B cell (primary cell): ENCODE data around the gene KANSL1L. TPM values are rescaled to one million over a fixed set of nuclear protein-coding genes. Genes with fewer than 3 reads are reported as not detected.

Source experiments
- ATAC-seq: fragments of 200-7000 bp; cut with Tn5 transposase; one replicate; pipeline ENCODE4 v1.10.0; 2021; ENCODE audit warnings: low read depth, mild to moderate bottlenecking, moderate number of reproducible peaks, moderate library complexity
- CTCF ChIA-PET: fragments of 350-600 bp; sonication (Branson Sonifier 250); formaldehyde crosslinking; loops from one replicate; lab custom pipeline; 2021; ENCODE audit warnings: antibody characterized with exemption, inconsistent platforms; lab: Charles Lee
- POLR2A ChIA-PET: fragments of 350-600 bp; sonication (Branson Sonifier 250); formaldehyde crosslinking; loops from one replicate; lab custom pipeline; 2021; ENCODE audit warnings: antibody characterized with exemption; lab: Charles Lee
- DNase-seq: peaks from one replicate; pipeline ENCODE4 v3.0.0; 2013
- H2AFZ ChIP-seq: 2 replicates; pipeline ENCODE4 v1.6.1; 2012; ENCODE audit warnings: mild to moderate bottlenecking, low read depth, low read length; ENCODE audit not compliant: insufficient read depth, poor library complexity, severe bottlenecking
- H3K27ac ChIP-seq, 2 donors: 1 replicate in 1 of 2; 2 replicates in 1 of 2; pipeline ENCODE4 v1.5.1; 2012 to 2013; ENCODE audit warnings: low read length in 2 of 2, mild to moderate bottlenecking in 2 of 2, moderate library complexity in 1 of 2
- H3K27me3 ChIP-seq, 4 experiments: fragments of 200-600 bp in 1 of 4; sonication (generic) in 1 of 4; replicated peaks in 1 of 4; 1 replicate in 2 of 4; 2 replicates in 2 of 4; pipeline versions ENCODE4 v1.6.1 to v1.7.0; 2013 to 2016; ENCODE audit warnings: low read length in 3 of 4, mild to moderate bottlenecking in 2 of 4, mixed read lengths in 1 of 4, moderate library complexity in 1 of 4; ENCODE audit not compliant: insufficient read depth in 4 of 4, control insufficient read depth in 3 of 4; ENCODE audit errors: control extremely low read depth in 1 of 4
- H3K36me3 ChIP-seq, 2 experiments: replicated peaks in 1 of 2; 1 replicate in 1 of 2; 2 replicates in 1 of 2; pipeline versions ENCODE4 v1.6.1 to v1.7.1; 2013; ENCODE audit warnings: low read length in 1 of 2; ENCODE audit not compliant: insufficient read depth in 2 of 2, control insufficient read depth in 1 of 2; ENCODE audit errors: control extremely low read depth in 1 of 2, extremely low read depth in 1 of 2
- H3K4me1 ChIP-seq, 2 donors: fragments of 200-600 bp in 1 of 2; sonication (generic) in 1 of 2; 1 replicate in 1 of 2; 2 replicates in 1 of 2; pipeline versions ENCODE4 v1.5.1 to v1.6.1; 2013 to 2017; ENCODE audit warnings: low read length in 2 of 2; ENCODE audit not compliant: control insufficient read depth in 2 of 2, insufficient read depth in 2 of 2
- H3K4me2 ChIP-seq: replicated peaks from 2 replicates; pipeline ENCODE3; 2012; ENCODE audit warnings: mild to moderate bottlenecking, low read depth, low read length; ENCODE audit not compliant: poor library complexity, severe bottlenecking
- H3K4me3 ChIP-seq, 5 experiments: fragments of 200-600 bp in 1 of 5; sonication (generic) in 1 of 5; 1 replicate in 3 of 5; 2 replicates in 2 of 5; pipeline versions ENCODE4 v1.5.1 to v1.7.0; 2011 to 2016; ENCODE audit warnings: low read length in 4 of 5, mild to moderate bottlenecking in 4 of 5, low read depth in 2 of 5, control low read depth in 1 of 5, moderate library complexity in 1 of 5; ENCODE audit not compliant: insufficient read depth in 1 of 5; ENCODE audit errors: control extremely low read depth in 1 of 5, extremely low read depth in 1 of 5
- H3K79me2 ChIP-seq: fragments of 200-600 bp; sonication (generic); one replicate; pipeline ENCODE4 v1.6.0; 2016; ENCODE audit warnings: low read length; ENCODE audit not compliant: control insufficient read depth, insufficient read depth
- H3K9ac ChIP-seq: fragments of 200-600 bp; sonication (generic); 2 replicates; pipeline ENCODE4 v1.6.1; 2017; ENCODE audit warnings: mild to moderate bottlenecking, low read length, moderate library complexity
- H3K9me3 ChIP-seq, 3 donors: one replicate each; pipeline versions ENCODE4 v1.6.1 to v1.7.1; 2013; ENCODE audit warnings: low read length in 2 of 3; ENCODE audit not compliant: control insufficient read depth in 2 of 3, insufficient read depth in 1 of 3; ENCODE audit errors: control extremely low read depth in 1 of 3
- H4K20me1 ChIP-seq: 2 replicates; pipeline ENCODE4 v1.6.0; 2012; ENCODE audit warnings: mild to moderate bottlenecking, low read length; ENCODE audit not compliant: insufficient read depth, control insufficient read depth, poor library complexity, severe bottlenecking
- H3K27ac Mint-ChIP-seq: one replicate; pipeline ENCODE4 v1.8.0; 2021; ENCODE audit warnings: mixed read lengths
- H3K27me3 Mint-ChIP-seq: one replicate; pipeline ENCODE4 v1.8.0; 2021; ENCODE audit warnings: mixed read lengths
- H3K4me1 Mint-ChIP-seq: one replicate; pipeline ENCODE4 v1.8.0; 2021; ENCODE audit warnings: mixed read lengths
- H3K4me3 Mint-ChIP-seq: one replicate; pipeline ENCODE4 v1.8.0; 2021; ENCODE audit warnings: mixed read lengths
- H3K9me3 Mint-ChIP-seq: one replicate; pipeline ENCODE4 v1.8.0; 2022; ENCODE audit warnings: mixed read lengths; ENCODE audit not compliant: insufficient read depth
- CTCF ChIP-seq: fragments of 200-600 bp; IDR thresholded peaks from one replicate; pipeline ENCODE4 v1.8.0; 2022; ENCODE audit warnings: antibody characterized with exemption, mild to moderate bottlenecking
- EZH2 ChIP-seq: IDR thresholded peaks from 2 replicates; pipeline ENCODE4 v1.6.1; 2012; ENCODE audit warnings: borderline replicate concordance, low read depth, mild to moderate bottlenecking, moderate library complexity, low read length; ENCODE audit not compliant: insufficient read depth, poor library complexity, severe bottlenecking
- WGBS: methylation state at CpG from one replicate; pipeline ENCODE4 v1.1.5; 2013; ENCODE audit warnings: missing lambda C conversion rate; ENCODE audit not compliant: insufficient coverage; 5-methylcytosine and 5-hydroxymethylcytosine counted together
- intact Hi-C: fragments of 100-400 bp; cut with micrococcal nuclease; formaldehyde crosslinking; loops from one replicate; pipeline ENCODE4 v1.10.0; 2022
- polyA plus RNA-seq: library from polyadenylated mRNA; depleted of rRNA; stranded (reverse); fragments of >200 nt; gene quantifications from 2 replicates; pipeline ENCODE4 v1.2.3, GENCODE V29; 2012
- total RNA-seq, 2 donors: library from RNA; stranded (reverse); fragments of 120-200 nt in 1 of 2; gene quantifications; 1 replicate in 1 of 2; 2 replicates in 1 of 2; pipeline versions ENCODE4 v1.2.3 to v1.2.4, GENCODE V29; 2013 to 2022

KANSL1L gene
- total and polyA plus RNA-seq, 2 donors (not counting 1 experiment from before 2014, with no cell fraction given): 7.3 to 21.1 TPM

- Histone ChIP-seq H3K79me2 (no peaks in the 10 kb centered on the region), H3K9ac (no peak overlapping the region), H3K36me3 (peaks cover 0 to 1% of the 10 kb centered on the region in 2 experiments), H4K20me1 (no peaks in the 10 kb centered on the region), H3K4me3 (no peak overlapping the region), H2AFZ (no peak overlapping the region), H3K4me1 (no peaks in the 10 kb centered on the region), H3K27ac (no peak overlapping the region), H3K9me3 (no peaks in the 10 kb centered on the region), H3K4me2 (no peak overlapping the region), H3K27me3 (no peaks in the 10 kb centered on the region)
- POLR2A ChIA-PET: no interaction called here
- no peak for DNase-seq
- Mint-ChIP-seq H3K9me3 (no peaks in the 10 kb centered on the region), H3K4me3 (no peak overlapping the region), H3K27me3 (no peaks in the 10 kb centered on the region), H3K4me1 (peaks cover 2% of the 10 kb centered on the region), H3K27ac (no peak overlapping the region)
- TF ChIP-seq EZH2 (no peak), CTCF (no peak)
- CTCF ChIA-PET: no interaction called here
- intact Hi-C loops: no loop called here
- ATAC-seq: no peak
- 0% methylated on average over 1 of the region's 2 CpGs for WGBS
These were observed 84.3 kb downstream of the KANSL1L start for GRCh38 chr2:210086930-210087329.

- no peak overlapping the region for H3K9ac ChIP-seq
- no peaks in the 10 kb centered on the region for H3K9me3 ChIP-seq
- no CpG with 5 or more reads among the region's 1 CpG for WGBS
- H4K20me1 ChIP-seq: no peaks in the 10 kb centered on the region
- no peak overlapping the region for H3K4me2 ChIP-seq
- TF ChIP-seq CTCF (no peak), EZH2 (no peak)
- no peaks in the 10 kb centered on the region for H3K4me1 ChIP-seq
- ChIA-PET CTCF (no interaction called here), POLR2A (no interaction called here)
- no peaks in the 10 kb centered on the region for H3K27me3 ChIP-seq
- no peak overlapping the region for H3K27ac ChIP-seq
- intact Hi-C loops: no loop called here
- Mint-ChIP-seq H3K4me3 (no peak overlapping the region), H3K27me3 (no peaks in the 10 kb centered on the region), H3K4me1 (peaks cover 2% of the 10 kb centered on the region), H3K27ac (no peak overlapping the region), H3K9me3 (no peaks in the 10 kb centered on the region)
- no peaks in the 10 kb centered on the region for H3K79me2 ChIP-seq
- DNase-seq: no peak
- H2AFZ ChIP-seq: no peak overlapping the region
- H3K4me3 ChIP-seq: no peak overlapping the region
- peaks cover 0 to 1% of the 10 kb centered on the region in 2 experiments for H3K36me3 ChIP-seq
- ATAC-seq: no peak
These were observed 84.9 kb downstream of the KANSL1L start for GRCh38 chr2:210086292-210086691.
